Measurements from ENCODE around the gene FAM120B. TPM values are rescaled to one million over a fixed set of nuclear protein-coding genes. Genes with fewer than 3 reads are reported as not detected.

Gene FAM120B
- total RNA-seq, 1 donor from 2014 or later, result 18.4 TPM

DNA sequence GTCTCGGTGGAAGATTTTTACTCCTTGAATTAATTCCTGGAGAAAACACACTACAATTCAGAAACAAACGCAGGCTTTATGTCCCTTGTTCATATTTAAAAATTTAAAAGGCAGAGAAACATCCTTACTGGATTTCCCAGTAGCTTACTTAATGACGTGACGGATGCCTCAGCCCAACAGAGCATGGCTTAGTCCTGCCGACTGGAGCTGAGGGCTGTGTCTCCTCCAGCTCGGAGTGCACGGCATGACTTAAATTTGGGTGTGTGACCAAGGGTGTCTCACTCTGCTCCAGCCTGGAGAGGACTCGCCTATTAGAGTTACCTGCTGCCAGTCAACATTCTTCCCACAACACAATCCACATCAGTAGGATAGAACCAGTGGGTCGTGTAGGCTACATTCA lies 139.4 kb downstream of the FAM120B start:
- DNase-seq (ENCODE audit: low spot score), result no peak
- intact Hi-C loops (cut with micrococcal nuclease), result no loop called here
- no peaks in the 10 kb centered on the region for H3K9me3 Mint-ChIP-seq
- no peaks in the 10 kb centered on the region for H3K36me3 Mint-ChIP-seq (ENCODE audit: low read depth)
- no peak overlapping the region for H3K4me3 Mint-ChIP-seq
- H3K27me3 Mint-ChIP-seq (ENCODE audit: insufficient read depth), result peaks cover 6% of the 10 kb centered on the region
- H3K27ac Mint-ChIP-seq, result no peak overlapping the region
- no peaks in the 10 kb centered on the region for H3K4me1 Mint-ChIP-seq (ENCODE audit: low read depth)

GRCh38 chr6:170446841-170447560 lies 140.4 kb downstream of the FAM120B start:
- intact Hi-C loops (cut with micrococcal nuclease), result no loop called here
- Mint-ChIP-seq H3K36me3 (ENCODE audit: low read depth) (no peaks in the 10 kb centered on the region), H3K4me1 (ENCODE audit: low read depth) (no peaks in the 10 kb centered on the region), H3K4me3 (no peak overlapping the region), H3K9me3 (no peaks in the 10 kb centered on the region), H3K27ac (no peak overlapping the region), H3K27me3 (ENCODE audit: insufficient read depth) (peaks cover 2% of the 10 kb centered on the region)
- DNase-seq (ENCODE audit: low spot score), result no peak

GRCh38 chr6:170447561-170447930 lies 141.0 kb downstream of the FAM120B start:
- Mint-ChIP-seq H3K9me3 (no peaks in the 10 kb centered on the region), H3K4me3 (no peak overlapping the region), H3K36me3 (ENCODE audit: low read depth) (no peaks in the 10 kb centered on the region), H3K27ac (no peak overlapping the region), H3K4me1 (ENCODE audit: low read depth) (no peaks in the 10 kb centered on the region), H3K27me3 (ENCODE audit: insufficient read depth) (no peaks in the 10 kb centered on the region)
- DNase-seq (ENCODE audit: low spot score), result no peak
- intact Hi-C loops (cut with micrococcal nuclease), result no loop called here

GRCh38 chr6:170448317-170448716 lies 141.8 kb downstream of the FAM120B start:
- Mint-ChIP-seq H3K36me3 (ENCODE audit: low read depth) (no peaks in the 10 kb centered on the region), H3K9me3 (no peaks in the 10 kb centered on the region)

GRCh38 chr6:170448751-170449630 lies 142.4 kb downstream of the FAM120B start:
- H3K4me3 Mint-ChIP-seq, result no peak overlapping the region
- no peak for DNase-seq (ENCODE audit: low spot score)
- H3K36me3 Mint-ChIP-seq (ENCODE audit: low read depth), result no peaks in the 10 kb centered on the region
- no peaks in the 10 kb centered on the region for H3K4me1 Mint-ChIP-seq (ENCODE audit: low read depth)
- intact Hi-C loops (cut with micrococcal nuclease), result no loop called here
- H3K27ac Mint-ChIP-seq, result no peak overlapping the region
- H3K27me3 Mint-ChIP-seq (ENCODE audit: insufficient read depth), result no peaks in the 10 kb centered on the region
- no peaks in the 10 kb centered on the region for H3K9me3 Mint-ChIP-seq

More at GRCh38 chr6:170448317-170448716, 141.8 kb downstream of the FAM120B start:
- H3K27me3 Mint-ChIP-seq (ENCODE audit: insufficient read depth), result no peaks in the 10 kb centered on the region
- H3K4me3 Mint-ChIP-seq, result no peak overlapping the region
- H3K4me1 Mint-ChIP-seq (ENCODE audit: low read depth), result no peaks in the 10 kb centered on the region
- intact Hi-C loops (cut with micrococcal nuclease), result no loop called here
- no peak overlapping the region for H3K27ac Mint-ChIP-seq
- no peak for DNase-seq (ENCODE audit: low spot score)

DNA sequence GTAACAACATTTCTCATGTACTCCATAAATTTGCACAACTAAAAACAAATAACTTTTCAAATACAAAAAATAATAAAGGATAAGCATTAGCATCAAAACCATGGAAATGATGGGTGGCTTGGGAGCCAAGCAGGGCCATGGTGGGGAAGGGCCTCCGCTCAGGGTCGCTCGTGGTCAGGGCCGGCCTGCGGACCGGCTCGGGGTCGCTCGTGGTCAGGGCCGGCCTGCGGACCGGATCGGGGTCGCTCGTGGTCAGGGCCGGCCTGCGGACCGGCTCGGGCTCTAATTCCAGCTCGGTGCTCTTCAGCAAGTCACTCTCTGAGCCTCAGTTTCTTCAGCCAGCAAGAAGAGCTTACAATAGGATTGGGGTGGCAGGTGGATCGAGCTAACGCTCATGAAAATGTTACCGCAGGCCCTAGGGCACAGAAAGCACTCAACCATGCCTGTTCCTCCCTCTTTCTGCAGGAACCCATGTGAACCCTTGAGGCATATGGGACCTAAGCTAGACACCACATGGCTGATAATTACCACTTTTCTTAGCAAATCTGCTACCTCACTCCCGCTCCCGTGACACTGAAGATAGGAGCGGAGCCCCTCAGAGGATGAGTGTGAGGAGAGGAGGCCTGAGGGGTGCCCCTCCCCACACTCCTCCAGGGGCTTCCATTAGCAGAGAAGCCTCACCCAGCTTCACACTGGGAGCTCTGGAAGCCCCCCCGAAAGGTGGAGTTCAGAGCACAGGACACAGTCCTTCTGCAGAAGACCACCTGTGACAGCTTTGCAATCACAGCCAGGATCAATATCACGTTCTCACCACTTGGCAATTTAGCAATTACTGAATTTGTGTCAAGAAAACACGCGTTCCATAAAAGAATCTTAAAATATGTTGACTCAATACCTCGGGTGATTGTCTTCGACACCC lies 143.5 kb downstream of the FAM120B start:
- Mint-ChIP-seq H3K27me3 (ENCODE audit: insufficient read depth) (no peaks in the 10 kb centered on the region), H3K4me1 (ENCODE audit: low read depth) (no peaks in the 10 kb centered on the region), H3K27ac (no peak overlapping the region), H3K36me3 (ENCODE audit: low read depth) (no peaks in the 10 kb centered on the region), H3K9me3 (no peaks in the 10 kb centered on the region), H3K4me3 (no peak overlapping the region)
- DNase-seq (ENCODE audit: low spot score), result no peak
- intact Hi-C loops (cut with micrococcal nuclease), result no loop called here

DNA sequence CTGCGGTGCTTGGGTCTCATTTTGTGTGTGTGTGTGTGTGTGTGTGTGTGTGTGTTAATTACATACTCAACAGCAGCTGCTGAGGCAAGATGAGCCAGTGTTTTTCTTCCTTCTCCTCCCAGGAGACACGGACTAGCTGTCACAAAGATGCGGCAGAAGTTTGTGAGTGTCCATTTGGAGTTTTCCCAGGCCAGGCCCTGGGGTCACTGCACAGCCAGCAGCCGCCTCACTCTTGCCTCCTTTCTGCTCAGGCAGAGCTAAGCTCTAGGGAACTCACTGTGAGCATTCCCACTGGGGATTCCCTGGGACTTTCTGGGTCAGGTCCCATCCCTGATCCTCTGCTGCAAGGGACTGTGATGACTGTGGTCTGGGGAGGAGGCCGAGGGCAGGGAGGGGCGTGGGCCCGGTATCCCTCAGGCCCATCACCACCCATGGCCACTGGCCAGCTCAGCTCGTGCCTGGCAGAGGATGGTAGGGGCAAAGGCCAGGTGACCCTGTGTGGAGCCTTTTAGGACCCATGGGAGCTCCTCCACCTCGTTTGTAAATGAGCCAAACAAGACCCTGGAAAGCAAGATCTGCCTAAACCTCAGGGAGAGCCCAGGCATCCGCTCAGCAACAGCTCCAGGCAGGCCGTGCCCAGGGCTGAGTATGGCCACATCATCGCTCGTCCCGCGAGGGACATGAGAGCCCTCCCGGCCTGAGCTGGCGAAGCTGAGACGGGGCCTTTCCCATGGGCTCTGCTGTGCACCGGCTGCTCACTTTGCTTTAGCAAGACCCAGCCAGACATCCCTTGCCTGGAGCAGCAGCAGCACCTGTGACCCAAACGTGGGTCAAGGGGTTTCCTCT lies 144.6 kb downstream of the FAM120B start:
- Mint-ChIP-seq H3K36me3 (ENCODE audit: low read depth) (no peaks in the 10 kb centered on the region), H3K27me3 (ENCODE audit: insufficient read depth) (no peaks in the 10 kb centered on the region), H3K9me3 (no peaks in the 10 kb centered on the region), H3K4me3 (no peak overlapping the region), H3K4me1 (ENCODE audit: low read depth) (no peaks in the 10 kb centered on the region), H3K27ac (no peak overlapping the region)
- DNase-seq (ENCODE audit: low spot score), result no peak
- intact Hi-C loops (cut with micrococcal nuclease), result no loop called here

- Mint-ChIP-seq H3K9me3 (no peaks in the 10 kb centered on the region), H3K4me1 (ENCODE audit: low read depth) (no peaks in the 10 kb centered on the region), H3K27me3 (ENCODE audit: insufficient read depth) (no peaks in the 10 kb centered on the region), H3K4me3 (no peak overlapping the region), H3K36me3 (ENCODE audit: low read depth) (no peaks in the 10 kb centered on the region), H3K27ac (no peak overlapping the region)
- no peak for DNase-seq (ENCODE audit: low spot score)
- intact Hi-C loops (cut with micrococcal nuclease), result no loop called here
Measured at GRCh38 chr6:170451762-170452651, 145.4 kb downstream of the FAM120B start.

GRCh38 chr6:170452767-170453545 lies 146.4 kb downstream of the FAM120B start:
- no peak overlapping the region for H3K27ac Mint-ChIP-seq
- H3K4me1 Mint-ChIP-seq (ENCODE audit: low read depth), result no peaks in the 10 kb centered on the region
- no peak overlapping the region for H3K4me3 Mint-ChIP-seq
- intact Hi-C loops (cut with micrococcal nuclease), result no loop called here
- no peaks in the 10 kb centered on the region for H3K9me3 Mint-ChIP-seq
- H3K36me3 Mint-ChIP-seq (ENCODE audit: low read depth), result no peaks in the 10 kb centered on the region
- H3K27me3 Mint-ChIP-seq (ENCODE audit: insufficient read depth), result no peaks in the 10 kb centered on the region
- no peak for DNase-seq (ENCODE audit: low spot score)

- Mint-ChIP-seq H3K27ac (no peak overlapping the region), H3K27me3 (ENCODE audit: insufficient read depth) (no peaks in the 10 kb centered on the region), H3K36me3 (ENCODE audit: low read depth) (no peaks in the 10 kb centered on the region), H3K4me3 (no peak overlapping the region), H3K9me3 (no peaks in the 10 kb centered on the region), H3K4me1 (ENCODE audit: low read depth) (no peaks in the 10 kb centered on the region)
- no peak for DNase-seq (ENCODE audit: low spot score)
- intact Hi-C loops (cut with micrococcal nuclease), result no loop called here
Measured at GRCh38 chr6:170453586-170454511, 147.3 kb downstream of the FAM120B start.

Data from activated T-helper 1 cell treated with anti-CD3 and anti-CD28 coated beads, Interleukin-12 subunit alpha, Interleukin-12 subunit beta, Interleukin-2, Interleukin-4 antibody, amounts not matched to agents 30 ng/mL and 10 ng/mL and 1 ng/mL, durations not matched to agents 14 hours and 24 hours and 36 hours (primary cell).